Thyroid gland (tissue), 4 donors: ENCODE results near the gene RABL6.

Experiments used
- POLR2A ChIP-seq, 2 donors: fragments of 450-650 bp; IDR thresholded peaks; one replicate each; pipeline ENCODE4 v1.6.1; 2017; ENCODE audit warnings: antibody characterized with exemption in 2 of 2, mild to moderate bottlenecking in 2 of 2, moderate library complexity in 1 of 2
- TF ChIP-seq, protein P1 (sequence below), 6 experiments: fragments of 200-600 bp in 3 of 6; fragments of 450-650 bp in 3 of 6; sonication (generic) in 3 of 6; IDR thresholded peaks; one replicate each; pipeline ENCODE4 v1.5.1; 2016 to 2019; ENCODE audit warnings: antibody characterized with exemption in 6 of 6, mild to moderate bottlenecking in 2 of 6, inconsistent platforms in 1 of 6, moderate library complexity in 1 of 6

GRCh38 chr9:136881691-136882108 lies 74.0 kb downstream of the RABL6 start:
- TF ChIP-seq, protein P1, sequence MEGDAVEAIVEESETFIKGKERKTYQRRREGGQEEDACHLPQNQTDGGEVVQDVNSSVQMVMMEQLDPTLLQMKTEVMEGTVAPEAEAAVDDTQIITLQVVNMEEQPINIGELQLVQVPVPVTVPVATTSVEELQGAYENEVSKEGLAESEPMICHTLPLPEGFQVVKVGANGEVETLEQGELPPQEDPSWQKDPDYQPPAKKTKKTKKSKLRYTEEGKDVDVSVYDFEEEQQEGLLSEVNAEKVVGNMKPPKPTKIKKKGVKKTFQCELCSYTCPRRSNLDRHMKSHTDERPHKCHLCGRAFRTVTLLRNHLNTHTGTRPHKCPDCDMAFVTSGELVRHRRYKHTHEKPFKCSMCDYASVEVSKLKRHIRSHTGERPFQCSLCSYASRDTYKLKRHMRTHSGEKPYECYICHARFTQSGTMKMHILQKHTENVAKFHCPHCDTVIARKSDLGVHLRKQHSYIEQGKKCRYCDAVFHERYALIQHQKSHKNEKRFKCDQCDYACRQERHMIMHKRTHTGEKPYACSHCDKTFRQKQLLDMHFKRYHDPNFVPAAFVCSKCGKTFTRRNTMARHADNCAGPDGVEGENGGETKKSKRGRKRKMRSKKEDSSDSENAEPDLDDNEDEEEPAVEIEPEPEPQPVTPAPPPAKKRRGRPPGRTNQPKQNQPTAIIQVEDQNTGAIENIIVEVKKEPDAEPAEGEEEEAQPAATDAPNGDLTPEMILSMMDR (IDR thresholded peaks at IDR 0.05): no peak
- TF ChIP-seq POLR2A (IDR thresholded peaks at IDR 0.05): no peak
